A673 (cell line): ENCODE data around the gene GYPB.
"Not testable (repeated sequence)": the region's sequence is repeated elsewhere in the genome, so short reads cannot be mapped to it uniquely, and the experiment has no call there.

Source experiments
- CTCF ChIP-seq: fragments of 300-800, 200-600 bp; sonication (generic); conservative IDR thresholded peaks from 2 replicates; pipeline ENCODE4 v1.5.1; 2017; ENCODE audit warnings: low read depth, mild to moderate bottlenecking, antibody characterized with exemption, low read length, moderate library complexity, mixed read lengths
- EZH2 ChIP-seq: fragments of 200-600 bp; sonication (generic); IDR thresholded peaks from 2 replicates; pipeline ENCODE4 v1.6.1; 2017; ENCODE audit warnings: borderline replicate concordance, low read depth, mild to moderate bottlenecking, mixed read lengths, antibody characterized with exemption, low read length; ENCODE audit not compliant: poor library complexity, severe bottlenecking

DNA sequence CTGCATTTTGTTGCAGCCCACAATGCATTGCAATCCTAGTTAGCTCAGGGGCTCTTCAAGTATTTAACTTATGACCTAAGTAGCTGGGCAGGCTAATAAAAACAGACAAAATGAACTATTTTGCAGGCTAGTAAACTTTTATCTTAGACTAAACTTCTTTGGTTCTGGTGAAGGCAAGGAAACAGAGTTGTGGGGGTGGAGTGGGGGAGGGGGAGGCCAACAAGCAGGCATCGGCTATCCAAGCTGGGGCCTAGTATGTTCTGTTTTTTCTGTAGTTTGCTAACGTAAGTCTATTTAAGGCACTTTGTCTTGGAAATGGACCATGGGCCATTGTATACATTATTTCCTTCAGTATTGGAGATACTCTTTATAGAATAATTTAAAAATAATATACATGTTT, 31.5 kb upstream of the GYPB start:
- not testable (repeated sequence) for TF ChIP-seq CTCF, EZH2
